AG04450 (cell line): Measurements from ENCODE around the gene POTEH. TPM values are rescaled to one million over a fixed set of nuclear protein-coding genes. Genes with fewer than 3 reads are reported as not detected.

Source experiments
- polyA plus RNA-seq: library from polyadenylated mRNA; depleted of rRNA; stranded (reverse); fragments of >200 nt; gene quantifications from 2 replicates; pipeline ENCODE4 v1.2.3, GENCODE V29; 2011; rRNA removed
- small RNA-seq: library from RNA; depleted of rRNA; stranded (forward); fragments of <200 nt; gene quantifications from one replicate; pipeline ENCODE3, GENCODE V24; 2012; ENCODE audit warnings: low read depth; ENCODE audit not compliant: insufficient read length

POTEH gene
- polyA plus RNA-seq, 1 experiment, result not detected

Small RNA genes lying within 50 kb of the gene (small RNA-seq; reads per million reads assigned to genes)
- gene RNU6-816P, result not detected

Other genes starting within 250 kb of the POTEH start
- gene OR11H1, start 161.8 kb upstream of the POTEH start, polyA plus RNA-seq, result not detected in 2 replicates